HG02870 (cell line): ENCODE data around the gene POMP.
"Not testable (repeated sequence)": the region's sequence is repeated elsewhere in the genome, so short reads cannot be mapped to it uniquely, and the experiment has no call there.

Experiments used
- ATAC-seq: cut with Tn5 transposase; IDR thresholded peaks from one replicate; pipeline ENCODE4 v1.9.1; 2021; ENCODE audit warnings: mild to moderate bottlenecking, moderate library complexity; ENCODE audit not compliant: unreplicated experiment

POMP gene

DNA sequence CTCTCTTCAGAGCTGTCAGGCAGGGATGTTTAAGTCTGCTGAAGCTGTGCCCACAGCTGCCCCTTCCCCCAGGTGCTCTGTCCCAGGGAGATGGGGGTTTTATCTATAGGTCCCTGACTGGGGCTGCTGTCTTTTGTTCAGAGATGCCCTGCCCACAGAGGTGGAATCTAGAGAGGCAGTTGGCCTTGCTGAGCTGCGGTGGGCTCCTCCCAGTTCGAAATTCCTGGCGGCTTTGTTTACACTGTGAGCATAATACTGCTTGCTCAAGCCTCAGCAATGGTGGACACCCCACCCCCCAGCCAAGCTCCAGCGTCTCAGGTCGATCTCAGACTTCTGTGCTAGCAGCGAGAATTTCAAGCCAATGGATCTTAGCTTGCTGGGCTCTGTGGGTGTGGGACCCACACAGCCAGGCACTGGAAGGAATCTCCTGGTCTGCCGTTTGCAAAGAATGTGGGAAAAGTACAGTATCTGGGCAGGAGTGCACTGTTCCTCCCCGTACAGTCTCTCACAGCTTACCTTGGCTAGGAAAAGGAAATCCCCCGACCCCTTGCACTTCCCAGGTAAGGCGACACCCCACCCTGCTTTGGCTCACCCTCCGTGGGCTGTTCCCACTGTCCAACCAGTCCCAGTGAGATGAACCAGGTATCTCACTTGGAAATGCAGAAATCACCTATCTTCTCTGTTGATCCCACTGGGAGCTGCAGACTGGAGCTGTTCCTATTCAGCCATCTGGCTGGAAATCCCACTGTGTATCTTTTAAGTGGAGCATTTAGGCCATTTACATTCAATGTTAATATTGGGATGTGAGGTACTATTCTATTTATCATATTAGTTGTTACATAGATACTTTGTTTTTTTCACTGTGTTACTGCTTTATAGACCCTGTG, 34.9 kb downstream of the POMP start:
- not testable (repeated sequence) for ATAC-seq

DNA sequence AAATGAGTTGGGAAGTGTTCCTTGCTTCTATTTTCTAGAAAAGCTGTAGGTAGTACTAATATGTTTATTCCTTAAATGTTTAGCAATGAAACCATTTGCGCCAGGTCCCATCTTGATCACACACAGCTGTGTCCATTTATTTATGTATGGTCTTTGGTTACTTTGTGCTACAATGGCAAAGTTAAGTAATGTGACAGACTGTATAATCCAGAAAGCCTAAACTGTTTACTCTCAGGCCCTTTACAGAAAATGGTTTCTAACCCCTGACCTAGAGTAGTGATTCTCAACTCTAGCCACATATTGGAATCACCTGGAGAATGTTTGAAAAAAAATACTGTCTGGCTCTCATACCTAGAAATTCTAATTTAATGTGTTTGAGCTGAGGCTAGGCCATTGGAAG, 38.5 kb downstream of the POMP start:
- no peak for ATAC-seq

DNA sequence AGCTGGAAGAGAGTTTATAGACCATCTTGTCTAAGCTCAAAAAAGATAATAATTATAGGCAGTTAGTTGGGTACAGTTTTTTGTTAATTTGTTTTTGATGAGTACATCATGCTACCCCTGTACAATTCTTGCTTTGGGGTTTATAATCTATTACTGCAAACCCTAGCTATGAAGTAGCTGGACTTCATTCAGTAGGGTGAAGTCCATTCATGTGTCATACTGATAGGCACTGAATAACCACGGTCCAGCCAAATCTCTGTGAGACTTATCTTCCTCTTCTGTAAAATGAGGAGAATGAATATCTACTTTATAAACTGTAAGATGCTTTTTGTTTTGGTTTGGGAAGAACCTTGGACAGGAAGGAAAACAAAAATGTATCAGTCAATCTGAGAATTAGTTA, 40.3 kb downstream of the POMP start:
- ATAC-seq: no peak

DNA sequence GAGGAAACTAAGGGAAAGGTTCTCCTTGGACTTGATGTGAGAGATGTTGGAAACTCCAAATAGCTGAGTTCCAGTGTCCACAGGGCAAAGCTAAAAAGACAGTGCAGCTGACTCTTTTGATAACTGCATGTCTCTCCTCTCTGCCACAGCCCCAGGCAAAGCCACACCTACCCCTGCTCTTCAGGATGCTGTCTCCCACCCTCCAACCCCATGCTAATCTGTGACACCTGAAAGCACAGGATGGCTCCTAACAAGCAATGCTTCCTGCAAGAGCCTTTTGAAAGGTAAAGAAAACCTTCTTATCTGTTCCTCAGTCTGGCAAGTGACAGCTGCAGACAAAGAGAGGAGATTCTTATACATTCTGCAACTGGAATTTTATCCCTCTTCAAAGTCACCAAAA, 45.4 kb downstream of the POMP start:
- ATAC-seq: no peak

DNA sequence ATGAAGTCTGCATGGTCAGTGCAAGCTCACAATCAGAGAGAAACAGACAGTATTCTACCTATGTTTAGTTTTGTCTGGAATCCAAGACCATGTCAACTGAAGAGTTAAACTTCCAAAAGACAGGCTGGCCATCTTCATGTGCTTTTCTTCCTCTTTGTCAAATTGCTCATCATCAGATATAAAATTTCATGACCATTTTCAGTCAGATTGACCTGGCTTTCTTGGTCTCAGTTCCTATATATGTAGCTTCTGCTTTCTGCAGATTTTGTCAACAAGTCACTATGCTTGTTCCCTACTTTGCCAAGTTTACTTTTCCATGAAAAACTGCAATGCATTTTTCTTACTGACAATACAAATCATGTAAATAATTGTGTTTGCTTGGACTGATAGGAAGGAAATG, 46.0 kb downstream of the POMP start:
- no peak for ATAC-seq

DNA sequence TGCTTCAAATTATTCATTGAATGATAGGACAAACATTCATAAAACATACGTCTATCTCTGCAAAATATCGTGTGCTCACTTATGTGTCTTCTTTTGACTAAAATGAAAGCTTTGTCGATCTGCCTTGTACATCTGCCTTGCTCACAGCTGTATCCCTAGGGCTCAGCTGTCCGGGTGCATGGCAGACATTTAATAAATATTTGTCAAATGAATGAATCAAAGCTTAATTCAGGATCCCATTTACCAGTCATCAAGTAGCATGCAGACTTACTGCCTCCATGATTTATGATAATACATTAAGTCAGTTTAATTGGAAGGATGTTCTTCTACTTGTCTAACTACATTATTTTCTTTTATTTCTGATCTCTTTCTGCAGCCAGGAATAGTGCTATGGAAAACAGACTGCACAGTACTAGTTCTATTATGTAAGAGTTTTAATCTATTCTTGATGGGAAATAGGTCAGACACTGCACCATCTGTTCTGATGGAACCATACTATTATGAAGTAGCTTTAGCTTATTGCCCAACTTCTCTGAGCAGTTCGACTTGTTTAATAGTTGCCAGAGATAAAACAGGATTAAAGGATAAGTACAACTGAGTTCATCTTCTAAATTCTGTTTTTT, 46.6 kb downstream of the POMP start:
- ATAC-seq: no peak

DNA sequence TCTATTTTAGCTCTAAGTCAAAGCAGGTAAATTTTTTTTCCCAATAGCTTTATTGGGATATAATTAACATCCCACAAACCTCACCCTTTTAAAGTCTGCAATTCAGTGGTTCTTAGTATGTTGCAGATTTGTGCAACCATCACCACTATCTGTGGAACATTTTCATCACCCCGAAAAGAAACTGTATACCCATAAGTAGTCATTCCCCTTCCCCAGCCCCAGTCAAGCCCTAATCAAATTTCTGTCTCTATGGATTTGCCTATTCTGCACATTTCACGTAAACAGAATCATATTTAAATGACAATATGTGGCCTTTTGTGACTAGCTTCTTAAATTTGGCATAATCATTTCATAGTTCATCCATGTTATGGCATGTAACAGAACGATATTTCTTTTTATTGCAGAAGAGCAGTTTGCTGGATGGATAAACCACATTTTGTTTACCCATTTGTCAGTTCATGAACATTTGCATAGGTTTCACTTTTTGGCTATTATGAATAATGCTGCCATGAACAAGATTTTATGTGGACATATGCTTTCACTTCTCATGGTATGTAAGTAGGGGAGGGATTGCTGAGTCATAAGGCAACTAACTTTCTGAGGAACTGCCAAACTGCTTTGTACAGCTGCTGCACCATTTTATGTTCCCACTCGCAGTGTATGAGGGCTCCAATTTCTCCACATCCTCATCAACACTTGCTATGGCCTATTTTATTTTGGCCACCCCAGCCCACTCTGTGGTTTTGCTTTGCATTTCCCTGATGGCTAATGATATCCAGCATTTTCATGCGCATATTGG, 48.9 kb downstream of the POMP start:
- peak; percentile 98 for ATAC-seq

DNA sequence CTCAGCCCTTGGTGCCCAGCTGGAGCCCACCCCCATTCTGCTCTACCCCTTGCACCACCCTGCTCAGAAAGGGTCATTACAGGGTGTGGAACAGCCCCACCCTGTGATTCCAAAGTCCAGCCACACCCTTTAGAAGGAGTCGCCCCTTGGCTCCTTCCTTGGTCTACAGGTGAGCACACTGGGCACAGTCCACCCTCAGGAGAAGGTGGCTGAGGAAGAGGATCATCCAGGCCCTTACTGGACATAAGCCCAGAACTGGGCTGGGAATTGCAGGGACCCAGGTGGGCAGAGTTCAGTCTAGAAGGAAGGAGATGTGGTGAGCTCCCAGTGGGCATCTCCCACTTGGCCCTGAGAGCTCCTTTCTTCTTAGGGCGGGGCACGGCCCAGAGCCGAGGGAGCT, 51.2 kb downstream of the POMP start:
- no peak for ATAC-seq

DNA sequence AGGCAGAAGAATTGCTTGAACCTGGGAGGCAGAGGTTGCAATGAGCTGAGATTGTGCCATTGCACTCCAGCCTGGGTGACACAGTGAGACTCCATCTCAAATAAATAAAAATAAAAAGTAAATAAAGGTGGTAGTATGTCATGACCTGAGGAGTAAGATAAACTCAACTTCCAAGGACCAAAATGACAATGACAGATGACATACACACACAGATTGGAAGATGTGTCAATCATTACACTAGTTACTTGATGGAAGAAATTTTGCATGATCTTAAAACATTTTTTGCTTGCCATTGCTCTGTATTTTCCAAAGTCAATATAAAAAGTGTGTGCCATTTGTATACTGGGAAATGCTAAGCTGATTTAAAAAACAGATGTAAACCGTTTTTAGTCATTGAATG, 55.7 kb downstream of the POMP start:
- ATAC-seq: no peak

DNA sequence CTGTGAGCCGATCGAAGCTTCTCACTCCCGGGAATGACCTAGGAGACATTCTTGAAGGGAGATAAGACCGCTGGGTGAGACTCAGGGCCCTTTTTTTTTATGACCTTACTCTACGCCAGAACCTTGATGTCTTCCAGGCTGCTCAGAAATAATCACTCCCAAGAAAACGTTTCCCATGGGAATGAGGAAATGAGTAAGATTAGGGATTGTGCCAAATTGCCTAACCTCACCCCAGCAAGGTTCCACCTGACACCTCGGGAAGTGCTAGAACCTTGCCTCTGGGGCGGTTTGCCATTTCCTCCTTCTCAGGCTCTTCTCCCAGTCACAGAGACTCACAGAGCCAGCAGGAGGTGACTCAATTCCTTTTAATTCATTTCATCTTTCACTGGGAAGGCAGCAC, 57.6 kb downstream of the POMP start:
- ATAC-seq: no peak

DNA sequence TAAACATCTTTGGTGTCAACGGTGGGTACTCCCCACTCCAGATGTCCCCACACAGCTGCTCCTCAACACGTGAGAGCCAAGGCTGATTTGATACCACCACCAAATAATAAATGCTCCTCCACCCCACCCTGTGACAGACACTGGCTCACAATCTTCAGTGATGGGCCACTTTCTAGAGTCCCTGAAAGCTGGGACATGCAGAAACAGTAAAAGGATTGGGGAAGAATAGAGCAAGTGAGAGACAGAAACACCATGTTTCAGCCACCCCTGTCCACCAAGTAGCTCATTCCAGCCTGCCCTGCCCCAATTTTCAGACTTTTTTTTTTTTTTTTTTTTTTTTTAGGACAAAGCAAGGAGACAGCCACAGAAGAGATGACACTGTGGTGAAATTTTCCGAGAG, 58.2 kb downstream of the POMP start:
- no peak for ATAC-seq

DNA sequence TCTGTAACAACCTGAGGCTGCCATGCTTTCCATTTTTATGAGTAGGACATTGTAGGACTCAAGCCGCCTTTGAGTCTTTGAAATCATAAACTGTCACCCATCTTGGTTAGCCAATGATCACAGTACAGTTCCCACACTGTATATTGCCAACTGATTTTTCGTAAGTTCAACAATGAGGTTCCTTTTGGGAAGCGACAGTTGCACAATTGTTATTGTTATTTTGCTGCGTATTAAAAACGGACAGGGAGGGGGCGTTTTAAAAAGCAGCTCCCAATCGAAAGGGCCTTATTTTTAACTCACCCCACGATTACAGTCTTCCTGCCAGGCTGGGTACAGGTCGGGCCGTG, 59.2 kb downstream of the POMP start:
- ATAC-seq: no peak

DNA sequence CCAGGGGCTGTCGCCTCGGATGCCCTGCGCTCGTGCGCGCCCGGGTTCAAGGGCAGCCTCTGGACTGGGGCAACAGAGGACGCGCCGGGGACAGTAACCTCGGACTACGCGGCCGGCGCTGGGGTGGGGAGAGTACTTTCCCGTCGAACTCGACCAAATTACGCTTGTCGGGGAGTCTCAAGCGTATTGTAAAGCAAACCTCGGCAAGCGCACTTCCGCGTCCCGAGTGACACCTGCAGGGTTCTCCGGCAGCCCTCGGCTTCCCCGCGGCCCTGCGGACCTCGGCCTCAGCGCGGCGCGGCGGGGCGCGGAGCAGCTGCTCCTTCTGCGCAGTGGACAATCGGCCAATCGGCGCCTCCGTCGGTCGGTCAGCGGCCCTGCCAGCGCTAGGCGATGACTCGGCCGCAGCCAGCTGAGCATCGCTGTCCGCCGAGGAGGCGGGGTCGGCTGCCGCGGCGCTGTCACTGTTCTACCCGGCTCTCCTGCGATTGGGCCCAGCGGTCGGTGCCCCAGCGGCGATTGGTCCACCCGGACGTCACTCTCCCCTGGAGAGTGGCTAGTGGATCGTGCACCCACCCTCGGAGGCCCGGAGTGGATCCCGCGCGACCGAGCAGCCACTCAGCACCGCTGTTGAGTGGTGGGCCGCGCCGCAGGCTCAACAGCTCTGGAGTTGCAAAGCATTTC, 59.8 kb downstream of the POMP start, which contains the start of gene SLC46A3:
TSS of gene SLC46A3 (minus strand) at position 428 of the 684 bp plus-strand sequence. CDS start 972 bp downstream, outside the sequence.
- ATAC-seq: peak; percentile 98

DNA sequence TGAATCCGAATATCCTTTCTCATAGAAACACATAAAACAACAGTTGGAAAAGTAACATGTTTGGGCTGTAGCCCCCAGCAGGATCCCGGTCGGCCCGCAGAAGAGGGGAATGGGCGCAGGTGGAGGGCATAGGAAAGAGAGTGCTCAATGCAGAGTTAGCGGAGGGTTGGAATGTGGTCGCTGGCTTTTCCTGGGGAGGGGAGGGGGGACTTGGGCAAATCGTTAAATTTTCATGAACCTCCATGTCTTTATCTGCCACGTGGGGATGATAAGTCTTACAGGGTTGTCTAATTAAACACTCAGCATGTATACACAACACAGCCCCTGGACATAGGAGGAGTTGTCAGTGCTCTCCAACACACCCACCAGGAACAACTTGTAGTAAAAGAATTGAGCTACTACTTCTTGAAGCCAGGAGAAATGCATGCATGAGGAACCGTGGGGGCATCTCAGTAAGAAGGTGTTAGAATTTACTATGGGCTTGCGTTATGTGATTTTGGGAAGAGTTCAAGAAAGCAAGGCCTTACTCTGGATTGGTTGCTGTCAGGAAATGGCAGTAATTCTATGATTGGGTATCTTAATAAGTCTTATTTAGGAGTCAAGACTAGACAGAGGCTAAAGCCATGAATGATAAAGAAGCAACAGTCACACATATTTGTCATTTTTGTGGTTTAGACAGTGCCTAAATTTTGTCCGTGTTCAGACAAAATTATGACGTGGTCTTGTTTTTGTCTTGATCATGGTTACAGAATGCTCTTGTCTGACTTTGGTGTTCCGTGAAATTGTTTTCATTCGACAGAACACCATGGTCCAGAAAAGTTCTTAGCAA, 60.5 kb downstream of the POMP start:
- ATAC-seq: no peak

DNA sequence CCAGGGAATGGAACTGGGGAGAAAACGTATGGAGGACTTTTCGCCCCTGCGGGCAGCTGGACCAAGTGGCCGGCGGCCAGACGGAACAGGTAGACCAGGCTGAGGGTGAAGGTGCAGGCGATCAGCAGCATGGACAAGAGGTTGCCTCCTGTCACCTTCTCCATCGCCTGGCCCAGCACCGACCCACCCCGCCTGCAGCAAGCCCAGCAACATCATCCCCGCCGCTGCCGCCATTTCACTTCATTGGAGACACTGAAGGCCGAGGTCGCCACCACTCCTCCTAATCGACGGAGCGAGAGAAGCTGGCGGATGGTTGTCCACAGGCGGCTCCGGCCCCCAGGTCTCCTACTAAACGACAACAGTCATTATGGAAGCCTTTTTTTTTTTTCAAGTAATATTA, 64.9 kb downstream of the POMP start:
- ATAC-seq: no peak

DNA sequence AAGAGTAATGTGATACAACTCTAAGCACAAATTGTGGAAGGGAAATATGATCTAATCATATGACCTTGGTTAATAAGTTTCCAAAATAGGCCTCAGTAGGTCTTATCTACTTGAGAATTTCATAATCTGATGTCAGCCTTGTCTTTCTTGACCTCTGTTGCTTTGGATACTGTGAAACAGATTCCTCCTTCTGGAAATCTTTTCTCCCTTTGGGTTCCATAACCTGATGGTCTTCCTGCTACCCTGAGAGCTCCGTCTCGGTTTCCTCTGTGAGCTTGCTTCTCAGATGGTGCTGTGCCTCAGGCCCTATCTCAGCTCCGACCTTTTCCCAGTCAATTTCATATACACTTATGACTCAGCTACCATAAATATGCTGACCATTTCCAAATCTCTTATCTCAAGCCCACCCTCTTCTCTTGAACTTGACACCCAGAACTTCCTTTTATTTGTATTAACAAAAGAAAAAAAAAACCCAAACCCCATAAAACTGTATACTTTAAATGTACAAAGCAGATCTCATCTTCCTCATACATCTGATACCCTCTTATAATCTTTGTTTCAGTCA, 66.2 kb downstream of the POMP start:
- ATAC-seq: no peak
